ENCODE data around the gene DUSP6.

The DUSP6 gene

DNA sequence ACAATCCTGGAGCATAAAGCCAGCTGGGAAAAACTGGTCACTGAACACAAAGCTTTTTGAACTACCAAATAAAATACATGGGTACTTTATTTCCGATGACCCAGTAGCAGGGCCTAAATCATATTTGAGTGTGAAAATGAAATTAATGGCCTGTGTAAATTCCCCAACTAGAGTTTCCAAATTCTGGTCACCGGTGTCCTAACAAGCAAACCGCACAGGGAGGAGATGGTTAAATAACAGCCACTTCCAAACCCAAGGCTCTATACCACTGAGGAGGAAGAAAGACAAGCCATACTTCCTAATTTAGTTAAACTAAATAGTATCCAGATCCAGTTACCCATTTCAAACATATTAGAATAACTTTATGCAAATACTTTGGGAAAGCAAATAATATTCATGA lies 40.1 kb upstream of the DUSP6 start:
- H3K36me3 ChIP-seq, result no peaks in the 10 kb centered on the region
- peak overlapping the region; percentile 67 for H3K27ac ChIP-seq
- H3K4me3 ChIP-seq (ENCODE audit: low read depth in 1 of 2, low read length in 1 of 2), result no peak overlapping the region
- peaks cover 49 to 53% of the 10 kb centered on the region in 2 experiments for H3K4me1 ChIP-seq (ENCODE audit: control insufficient read depth in 1 of 2, insufficient read depth in 1 of 2, low read depth in 1 of 2, low read length in 1 of 2)
- no peaks in the 10 kb centered on the region for H3K9me3 ChIP-seq
- H3K27me3 ChIP-seq, result no peaks in the 10 kb centered on the region
- TF ChIP-seq, protein P1, sequence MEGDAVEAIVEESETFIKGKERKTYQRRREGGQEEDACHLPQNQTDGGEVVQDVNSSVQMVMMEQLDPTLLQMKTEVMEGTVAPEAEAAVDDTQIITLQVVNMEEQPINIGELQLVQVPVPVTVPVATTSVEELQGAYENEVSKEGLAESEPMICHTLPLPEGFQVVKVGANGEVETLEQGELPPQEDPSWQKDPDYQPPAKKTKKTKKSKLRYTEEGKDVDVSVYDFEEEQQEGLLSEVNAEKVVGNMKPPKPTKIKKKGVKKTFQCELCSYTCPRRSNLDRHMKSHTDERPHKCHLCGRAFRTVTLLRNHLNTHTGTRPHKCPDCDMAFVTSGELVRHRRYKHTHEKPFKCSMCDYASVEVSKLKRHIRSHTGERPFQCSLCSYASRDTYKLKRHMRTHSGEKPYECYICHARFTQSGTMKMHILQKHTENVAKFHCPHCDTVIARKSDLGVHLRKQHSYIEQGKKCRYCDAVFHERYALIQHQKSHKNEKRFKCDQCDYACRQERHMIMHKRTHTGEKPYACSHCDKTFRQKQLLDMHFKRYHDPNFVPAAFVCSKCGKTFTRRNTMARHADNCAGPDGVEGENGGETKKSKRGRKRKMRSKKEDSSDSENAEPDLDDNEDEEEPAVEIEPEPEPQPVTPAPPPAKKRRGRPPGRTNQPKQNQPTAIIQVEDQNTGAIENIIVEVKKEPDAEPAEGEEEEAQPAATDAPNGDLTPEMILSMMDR (IDR thresholded peaks at IDR 0.05), result no peak

- H3K36me3 ChIP-seq, result no peaks in the 10 kb centered on the region
- H3K9me3 ChIP-seq, result no peaks in the 10 kb centered on the region
- H3K4me3 ChIP-seq (ENCODE audit: low read depth in 1 of 2, low read length in 1 of 2), result no peak overlapping the region
- no peaks in the 10 kb centered on the region for H3K27me3 ChIP-seq
- peak overlapping the region; percentile 67 for H3K27ac ChIP-seq
- TF ChIP-seq, protein P1 (IDR thresholded peaks at IDR 0.05), result no peak
- peaks cover 49 to 50% of the 10 kb centered on the region in 2 experiments for H3K4me1 ChIP-seq (ENCODE audit: control insufficient read depth in 1 of 2, insufficient read depth in 1 of 2, low read depth in 1 of 2, low read length in 1 of 2)
Observed at GRCh38 chr12:89391726-89392336, 39.5 kb upstream of the DUSP6 start.

GRCh38 chr12:89390802-89391673 lies 38.7 kb upstream of the DUSP6 start:
- Histone ChIP-seq H3K27ac (peak overlapping the region; percentile 40), H3K36me3 (no peaks in the 10 kb centered on the region), H3K27me3 (no peaks in the 10 kb centered on the region), H3K4me3 (ENCODE audit: low read depth in 1 of 2, low read length in 1 of 2) (no peak overlapping the region), H3K9me3 (no peaks in the 10 kb centered on the region), H3K4me1 (ENCODE audit: control insufficient read depth in 1 of 2, insufficient read depth in 1 of 2, low read depth in 1 of 2, low read length in 1 of 2) (peaks cover 49 to 52% of the 10 kb centered on the region in 2 experiments)
- TF ChIP-seq, protein P1 (IDR thresholded peaks at IDR 0.05), result no peak

DNA sequence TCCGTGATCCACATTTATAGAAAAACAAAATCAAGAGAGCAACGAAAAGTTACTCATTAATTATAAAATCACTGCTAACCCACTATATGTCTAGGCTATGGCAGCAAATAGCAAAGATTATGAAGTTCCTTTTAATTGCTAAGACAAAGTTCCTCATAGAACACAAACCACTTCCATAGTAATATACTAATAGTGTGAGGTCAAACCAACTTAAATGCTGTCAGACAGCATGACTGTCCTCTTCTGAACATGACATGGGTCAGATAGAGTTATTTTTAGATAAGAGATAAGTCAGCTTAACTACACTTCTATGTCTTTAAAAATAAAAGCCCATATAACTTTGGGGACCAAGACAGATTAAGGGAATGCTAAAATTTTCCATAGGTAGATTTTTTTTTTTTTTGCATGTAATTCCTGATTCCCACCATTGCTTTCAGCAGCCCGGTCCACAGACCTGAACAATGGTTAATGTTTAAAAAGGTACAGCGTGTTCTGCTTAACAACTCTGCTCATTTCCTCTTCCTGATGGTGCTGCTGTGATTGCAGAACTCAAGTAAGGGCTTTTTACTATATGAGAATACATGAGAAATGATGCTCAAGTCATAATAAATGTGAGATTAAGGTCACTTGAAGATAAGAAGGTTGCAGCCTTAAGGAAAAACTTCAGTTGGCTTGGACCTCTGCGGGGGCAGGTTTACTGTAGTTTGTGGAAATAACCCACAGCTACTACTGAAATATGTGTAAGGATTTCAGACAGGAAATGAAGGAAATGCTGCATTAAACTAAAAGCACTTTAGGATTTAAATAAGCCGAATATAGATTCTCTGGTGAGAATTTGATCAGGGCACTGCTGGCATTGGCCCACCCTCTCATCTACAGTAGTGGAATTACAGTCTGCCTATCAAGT lies 37.7 kb upstream of the DUSP6 start:
- Histone ChIP-seq H3K9me3 (no peaks in the 10 kb centered on the region), H3K4me3 (ENCODE audit: low read depth in 1 of 2, low read length in 1 of 2) (no peak overlapping the region), H3K4me1 (ENCODE audit: control insufficient read depth in 1 of 2, insufficient read depth in 1 of 2, low read depth in 1 of 2, low read length in 1 of 2) (peaks cover 53 to 62% of the 10 kb centered on the region in 2 experiments), H3K27me3 (no peaks in the 10 kb centered on the region), H3K27ac (peak overlapping the region; percentile 40), H3K36me3 (no peaks in the 10 kb centered on the region)
- TF ChIP-seq, protein P1 (IDR thresholded peaks at IDR 0.05), result no peak

- H3K27ac ChIP-seq, result no peak overlapping the region
- H3K4me3 ChIP-seq (ENCODE audit: low read depth in 1 of 2, low read length in 1 of 2), result no peak overlapping the region
- no peaks in the 10 kb centered on the region for H3K9me3 ChIP-seq
- TF ChIP-seq, protein P1 (IDR thresholded peaks at IDR 0.05), result no peak
- no peaks in the 10 kb centered on the region for H3K27me3 ChIP-seq
- H3K4me1 ChIP-seq (ENCODE audit: control insufficient read depth in 1 of 2, insufficient read depth in 1 of 2, low read depth in 1 of 2, low read length in 1 of 2), result peaks cover 49 to 65% of the 10 kb centered on the region in 2 experiments
- H3K36me3 ChIP-seq, result no peaks in the 10 kb centered on the region
Observed at GRCh38 chr12:89386138-89386537, 33.8 kb upstream of the DUSP6 start.
